Mammary epithelial cell (primary cell): ENCODE results near the gene VIPR2.

ENCODE experiments used
- CTCF ChIP-seq, 2 donors: IDR thresholded peaks in 1 of 2; conservative IDR thresholded peaks in 1 of 2; 2 replicates each; pipeline ENCODE4 v1.5.1; 2011 to 2012; ENCODE audit warnings: inconsistent platforms in 2 of 2, low read length in 2 of 2, mild to moderate bottlenecking in 2 of 2, control low read depth in 1 of 2, low read depth in 1 of 2; ENCODE audit not compliant: insufficient read depth in 1 of 2; ENCODE audit errors: extremely low read depth in 1 of 2
- EZH2 ChIP-seq: IDR thresholded peaks from 2 replicates; pipeline ENCODE4 v1.6.1; 2012; ENCODE audit warnings: low read length, inconsistent platforms, borderline replicate concordance

- TF ChIP-seq CTCF (conservative IDR thresholded peaks at IDR 0.05 in 1 of 2, IDR thresholded peaks at IDR 0.05 in 1 of 2; ENCODE audit: extremely low read depth in 1 of 2, insufficient read depth in 1 of 2, low read depth in 1 of 2, low read length in 2 of 2) = no peak
- no peak for TF ChIP-seq EZH2
These were observed 144.6 kb downstream of the VIPR2 start for GRCh38 chr7:159000070-159000469.
